Activated CD4-positive, CD25-positive, alpha-beta regulatory T cell treated with anti-CD3 and anti-CD28 coated beads, Interleukin-2, amount 50 U/mL, for 24 hours (primary cell): ENCODE data around the gene CCDC88C.

Source experiments
- ATAC-seq, 2 donors: fragments of 150-1000 bp; cut with Tn5 transposase; one replicate each; pipeline ENCODE4 v1.10.0; 2021; ENCODE audit warnings: mild to moderate bottlenecking in 1 of 2, moderate library complexity in 1 of 2

CCDC88C gene

GRCh38 chr14:91305650-91306431 lies 111.8 kb downstream of the CCDC88C start:
- no peak for ATAC-seq

- ATAC-seq, result no peak
Observed at GRCh38 chr14:91303924-91304229, 113.7 kb downstream of the CCDC88C start.

DNA sequence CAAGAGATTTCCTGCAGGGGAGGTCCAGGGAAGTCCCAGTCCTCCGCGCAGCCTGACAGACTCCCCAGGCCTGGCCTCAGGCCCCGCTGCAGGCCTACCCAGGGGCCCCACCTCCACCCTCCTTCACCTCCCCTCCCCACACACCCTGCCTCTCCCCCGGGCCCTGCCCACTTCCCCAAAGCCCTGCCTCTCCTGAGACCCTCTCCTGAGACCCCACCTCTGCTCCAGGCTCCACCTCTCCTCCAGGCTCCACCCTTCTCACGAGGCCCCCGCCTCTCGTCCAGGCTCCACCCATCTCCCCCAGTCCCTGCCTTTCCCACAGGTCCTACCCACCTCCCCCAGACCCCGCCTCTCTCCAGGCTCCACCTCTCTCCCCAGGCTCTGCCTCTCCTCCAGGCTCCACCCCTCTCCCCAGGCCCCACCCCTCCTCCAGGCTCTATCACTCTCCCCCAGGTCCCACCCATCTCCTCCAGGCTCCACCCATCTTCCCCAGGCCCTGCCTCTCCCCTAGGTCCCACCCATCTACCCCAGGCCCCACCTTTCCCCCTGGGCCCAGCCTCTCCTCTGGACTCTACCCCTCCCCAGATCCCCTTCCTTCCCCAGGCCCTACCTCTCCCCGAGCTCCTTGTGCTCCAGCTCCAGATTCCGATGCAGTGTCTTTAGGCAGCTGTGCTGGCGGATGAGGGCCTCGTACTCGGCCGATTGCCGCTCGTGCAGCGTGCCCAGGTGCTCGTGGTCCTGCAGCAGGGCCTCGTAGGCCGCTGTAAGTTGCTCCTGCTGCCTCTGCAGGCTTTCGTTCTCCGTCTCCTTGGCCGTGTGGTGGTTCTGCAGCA lies 114.3 kb downstream of the CCDC88C start:
- peak; percentile 34 to 53 for ATAC-seq

DNA sequence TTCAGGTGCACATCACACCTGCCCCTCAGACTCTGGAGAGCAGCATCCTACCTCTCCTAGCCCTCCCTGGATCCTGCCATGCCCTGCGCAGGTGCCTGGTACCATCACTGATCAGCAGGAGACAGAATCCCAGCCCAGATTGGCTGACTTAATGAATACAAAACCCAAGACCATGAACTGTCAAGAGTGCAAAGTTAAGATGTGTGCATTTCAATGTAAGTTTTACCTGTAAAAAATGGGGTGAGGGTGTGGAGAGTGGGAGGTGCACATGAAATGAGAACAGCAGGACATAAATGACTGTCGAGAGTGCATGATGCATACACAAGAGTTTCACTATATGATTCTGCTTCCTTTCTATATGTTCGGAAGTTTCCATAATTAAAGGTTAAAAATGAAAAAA lies 115.2 kb downstream of the CCDC88C start:
- peak; percentile 86 to 87 for ATAC-seq

DNA sequence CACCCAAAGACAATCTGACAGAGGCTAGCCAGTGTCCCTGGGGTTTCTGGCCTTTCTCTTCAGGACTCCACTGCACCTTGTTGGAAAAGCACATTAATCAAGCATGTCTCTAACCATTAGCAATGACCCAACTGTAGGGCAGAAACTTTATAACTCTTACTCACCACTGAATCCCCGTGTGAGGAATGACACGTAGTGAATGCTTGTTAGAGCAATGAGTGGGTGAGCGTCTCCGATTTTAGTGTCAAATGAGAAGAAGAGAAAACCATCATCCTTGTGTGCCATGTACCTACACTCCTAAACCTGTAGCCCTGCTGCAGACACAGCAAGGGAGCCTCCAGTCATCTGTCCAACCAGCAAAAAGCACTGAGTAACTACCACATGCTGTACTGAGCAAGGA lies 116.7 kb downstream of the CCDC88C start:
- ATAC-seq, result no peak

DNA sequence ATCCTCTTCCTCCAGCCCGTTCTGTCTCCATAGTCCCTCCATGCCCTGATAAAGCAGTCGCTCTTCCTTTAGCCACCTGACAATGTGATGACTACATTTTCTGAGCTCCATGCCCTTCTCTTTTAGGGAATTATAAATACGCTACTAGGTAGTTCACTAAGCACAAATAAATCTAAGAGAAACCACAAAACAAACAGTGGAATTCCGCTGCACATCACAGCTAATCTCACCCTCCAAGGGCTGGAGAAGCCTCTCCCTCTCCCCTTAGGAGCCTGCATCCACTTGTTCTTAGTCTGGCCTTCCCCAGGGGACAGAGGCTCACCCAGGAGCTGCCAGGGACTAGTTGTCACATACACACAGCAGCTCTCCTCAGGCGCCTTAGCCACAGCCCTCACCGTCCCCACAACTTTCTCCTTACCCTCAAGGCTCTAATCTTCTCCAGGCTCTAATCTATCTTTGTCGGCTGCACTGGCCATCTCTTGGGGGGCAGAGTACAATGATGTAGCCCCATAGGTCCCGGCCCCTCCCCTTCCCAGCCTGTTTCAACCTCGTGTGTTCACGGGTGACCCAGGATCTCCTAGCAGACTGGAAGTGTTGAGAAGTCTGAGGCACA lies 117.2 kb downstream of the CCDC88C start:
- no peak for ATAC-seq

DNA sequence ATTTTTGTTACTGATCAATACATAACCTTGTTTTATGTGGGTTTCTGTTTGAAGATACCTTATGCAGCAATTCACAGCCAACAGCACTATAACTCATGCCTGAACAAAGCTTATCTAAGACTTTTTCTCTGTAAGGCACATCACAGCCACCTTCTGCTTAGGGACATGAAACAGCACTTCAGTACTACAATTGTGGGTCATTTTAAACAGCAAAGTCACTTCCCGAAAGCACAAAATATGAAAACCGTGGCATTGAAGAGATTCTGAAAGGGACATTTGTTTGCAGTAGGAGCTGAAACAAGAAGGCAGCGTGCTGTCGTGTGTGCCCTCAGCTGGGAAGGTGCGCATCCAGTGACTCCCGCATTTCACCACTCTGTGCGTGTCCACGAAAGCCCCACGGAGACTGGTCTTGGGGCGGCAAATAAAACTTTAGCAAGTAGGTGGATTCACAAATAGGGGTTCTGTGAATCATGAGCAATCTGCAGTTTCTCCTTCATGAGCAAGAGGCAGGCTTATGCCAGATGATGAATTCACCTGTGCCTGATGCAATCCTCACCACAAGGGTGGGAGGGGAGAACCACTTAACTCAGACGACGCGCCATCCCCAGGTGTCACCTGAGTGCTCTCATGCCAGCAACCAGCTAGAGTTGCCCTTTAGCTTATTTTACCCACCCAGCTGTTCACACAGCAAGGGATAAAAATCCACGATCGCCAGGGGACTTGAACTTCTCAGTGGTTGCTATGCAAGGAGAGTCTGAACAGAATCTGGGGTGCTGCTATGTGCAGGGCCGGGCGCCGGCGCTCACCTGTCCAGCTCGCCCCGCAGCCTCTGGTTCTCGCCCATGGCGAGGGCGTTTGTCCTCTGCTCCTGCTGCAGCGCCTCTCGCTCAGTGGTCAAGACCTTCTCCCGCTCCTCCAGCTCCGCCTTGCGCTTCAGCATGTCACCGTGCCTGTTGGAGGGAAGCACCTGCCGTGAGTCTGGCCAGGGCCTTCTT lies 118.2 kb downstream of the CCDC88C start:
- peak; percentile 30 to 60 for ATAC-seq

DNA sequence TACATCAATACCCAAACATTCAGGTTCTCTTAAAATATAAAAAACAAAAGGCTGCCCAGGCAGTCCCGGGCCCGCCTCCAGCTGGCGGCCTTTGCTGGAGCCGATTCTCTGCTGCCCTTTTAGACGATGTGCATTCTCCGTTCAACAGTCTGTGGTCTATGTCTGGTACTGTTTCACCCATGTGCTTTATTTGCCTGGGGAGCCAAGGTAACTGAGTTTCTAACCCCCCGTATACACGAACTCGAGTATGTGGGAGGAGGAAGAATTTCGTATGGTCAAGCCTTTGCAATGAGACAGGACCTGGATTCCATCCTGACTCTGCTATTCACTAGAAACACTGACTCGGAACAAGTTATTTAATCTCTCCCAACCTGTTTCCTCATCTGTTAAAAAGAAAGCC lies 119.0 kb downstream of the CCDC88C start:
- ATAC-seq, result no peak

DNA sequence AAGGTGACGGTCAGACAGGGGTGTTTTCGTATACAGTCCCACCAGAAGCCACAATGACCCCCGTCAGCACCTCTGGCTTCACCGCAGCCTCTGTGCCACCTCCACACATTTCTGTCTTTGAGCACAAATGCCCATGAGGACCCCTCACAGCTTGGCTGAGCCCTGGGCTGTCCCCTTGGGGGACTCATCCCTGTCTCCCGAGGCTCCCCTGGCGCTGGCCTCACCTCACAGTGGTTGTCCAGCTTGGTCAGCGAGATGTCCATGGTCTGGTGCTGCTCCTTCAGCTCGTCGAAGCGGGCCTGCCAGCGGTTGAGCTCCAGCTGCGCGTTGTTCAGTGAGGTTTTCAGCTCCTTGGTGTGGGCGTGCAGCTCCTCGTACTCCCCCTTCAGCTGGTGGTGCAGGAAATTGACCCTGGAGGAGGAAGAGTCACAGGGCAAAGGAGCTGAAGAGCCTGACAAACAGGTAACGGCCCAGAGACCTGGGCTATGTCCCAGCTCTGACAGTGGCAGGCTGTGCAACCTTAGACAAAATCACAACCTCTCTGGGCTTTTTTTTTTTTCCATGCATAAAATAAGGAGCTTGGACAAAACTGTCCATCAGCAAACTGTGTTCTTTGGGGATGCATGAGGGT lies 120.4 kb downstream of the CCDC88C start:
- no peak for ATAC-seq

DNA sequence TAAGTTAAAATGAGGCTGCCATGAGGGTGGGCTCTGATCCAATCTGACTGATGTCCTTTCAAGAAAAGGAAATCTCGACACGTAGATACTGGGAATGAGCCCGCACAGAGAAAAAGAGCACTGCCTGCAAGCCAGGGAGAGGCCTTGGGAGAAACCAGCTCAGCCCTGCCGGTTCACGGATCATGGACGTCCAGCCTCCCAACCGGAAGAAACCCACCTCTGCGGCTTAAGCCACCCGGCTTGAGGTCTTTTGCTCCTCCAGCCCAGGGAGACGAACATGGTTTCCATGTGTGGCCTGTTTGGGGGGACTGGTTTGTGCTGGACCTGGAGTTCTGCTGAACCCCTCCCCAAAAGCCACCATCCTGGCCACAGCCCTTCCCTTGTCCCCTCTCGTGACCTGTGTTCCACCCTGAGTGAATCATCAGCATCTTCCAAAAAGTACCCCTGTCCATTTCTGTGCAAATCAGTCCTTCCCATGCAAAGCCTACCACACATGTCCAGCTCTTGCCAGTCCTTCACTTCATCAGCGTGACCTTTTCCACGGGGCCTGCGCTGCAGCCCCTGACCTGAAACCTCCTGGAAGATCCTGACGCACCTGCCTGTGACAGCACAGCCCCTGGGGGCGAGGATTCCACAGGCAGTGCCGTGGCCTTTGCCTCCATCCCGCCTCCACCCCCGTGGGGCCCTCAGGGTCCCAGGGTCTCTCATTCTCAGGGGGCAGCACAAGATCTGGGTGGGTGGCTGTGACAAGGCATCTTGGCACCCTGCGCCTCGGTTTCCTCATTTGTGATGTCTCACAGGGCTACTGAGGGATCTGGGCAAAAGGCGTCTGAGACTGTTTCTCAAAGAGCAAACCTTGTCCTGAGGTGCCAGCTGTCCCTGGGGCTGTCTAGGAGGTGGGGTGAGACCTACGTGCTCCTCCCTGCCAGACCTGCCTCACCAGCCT lies 121.5 kb downstream of the CCDC88C start:
- no peak for ATAC-seq

GRCh38 chr14:91295276-91295845 lies 122.3 kb downstream of the CCDC88C start:
- no peak for ATAC-seq

GRCh38 chr14:91294153-91294552 lies 123.5 kb downstream of the CCDC88C start:
- no peak for ATAC-seq

- no peak for ATAC-seq
Observed at GRCh38 chr14:91293281-91293680, 124.3 kb downstream of the CCDC88C start.

- no peak for ATAC-seq
Observed at GRCh38 chr14:91292491-91292890, 125.1 kb downstream of the CCDC88C start.

- ATAC-seq, result no peak
Observed at GRCh38 chr14:91291786-91292405, 125.7 kb downstream of the CCDC88C start.

DNA sequence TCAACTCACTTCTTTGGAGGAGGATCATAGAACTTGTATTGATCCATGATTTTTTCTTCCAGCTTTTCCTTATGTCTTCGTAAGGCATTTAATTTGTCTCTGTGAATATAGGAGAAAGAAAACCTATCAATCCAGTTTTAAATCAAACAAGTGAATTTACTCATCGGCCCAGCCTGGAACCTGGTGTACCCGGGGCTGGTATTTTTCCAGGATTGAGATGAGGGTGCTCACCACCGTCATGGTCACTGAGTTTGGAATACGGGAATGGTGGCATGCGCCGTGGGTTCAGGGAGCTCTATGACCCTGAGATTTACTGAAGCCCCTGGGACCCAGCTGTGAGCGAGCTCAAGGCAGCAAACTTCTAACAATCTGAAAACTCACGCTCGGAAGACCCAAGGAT lies 126.6 kb downstream of the CCDC88C start:
- ATAC-seq, result no peak

DNA sequence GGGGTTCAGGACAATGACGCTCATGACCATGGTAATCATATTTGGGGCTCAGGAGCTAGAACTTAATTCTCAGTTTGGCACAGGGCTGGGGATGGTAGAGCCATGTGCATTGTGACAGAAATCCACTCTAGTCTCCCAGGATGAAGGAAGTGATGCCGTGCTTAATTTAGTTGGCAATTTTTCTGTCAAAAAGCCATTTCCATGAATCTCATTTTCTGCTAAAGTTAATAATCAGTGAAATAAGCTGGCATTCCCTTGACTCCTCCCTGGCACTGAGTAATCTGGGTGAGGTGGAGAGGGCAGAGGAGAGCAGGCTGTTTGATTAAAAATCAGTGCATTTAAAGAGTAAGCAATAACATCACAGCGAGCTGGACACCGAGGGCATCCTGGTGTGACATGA lies 128.2 kb downstream of the CCDC88C start:
- no peak for ATAC-seq

DNA sequence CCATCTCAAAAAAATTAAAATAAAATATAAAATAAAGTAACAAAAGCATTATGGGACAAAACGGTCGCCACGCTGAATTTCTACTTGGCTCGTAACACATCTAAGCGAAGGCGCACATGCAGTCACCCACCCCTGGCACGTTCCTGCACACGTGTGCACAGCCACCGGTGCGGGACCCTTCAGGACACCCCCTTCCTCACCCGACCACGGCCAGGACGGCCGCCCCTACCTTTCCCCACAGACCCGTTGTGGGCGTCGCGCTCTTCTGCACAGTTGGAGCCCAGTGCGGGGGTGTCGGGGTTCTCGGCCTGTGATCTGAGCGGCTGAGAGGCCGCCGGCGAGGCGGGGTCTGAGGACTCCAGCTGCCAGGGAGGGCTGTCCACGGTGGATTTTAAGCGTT lies 128.7 kb downstream of the CCDC88C start:
- no peak for ATAC-seq

DNA sequence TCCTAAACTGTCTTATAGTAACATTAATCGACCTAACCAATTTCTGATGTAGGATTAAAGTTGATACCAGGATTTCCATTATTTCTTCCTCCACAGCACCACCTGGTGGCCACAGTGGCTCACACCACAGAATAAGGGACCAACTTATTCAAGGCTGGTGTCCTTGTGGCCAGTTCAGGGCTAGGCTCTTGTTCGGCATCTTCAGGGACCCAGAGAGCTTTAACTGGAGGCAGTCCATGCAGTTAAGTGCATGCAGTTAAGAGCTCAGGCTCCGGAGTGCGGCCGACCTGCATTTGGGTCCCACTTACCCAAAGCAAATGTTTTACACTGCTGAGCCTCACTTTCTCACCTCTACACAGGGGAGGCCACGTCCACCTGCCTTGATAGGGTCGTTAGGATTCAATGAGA lies 131.1 kb downstream of the CCDC88C start:
- peak; percentile 80 to 86 for ATAC-seq
